ENCODE data around the gene TULP4.
"Not testable (repeated sequence)": the region's sequence is repeated elsewhere in the genome, so short reads cannot be mapped to it uniquely, and the experiment has no call there.

GRCh38 chr6:158297657-158298056 is 14.6 kb upstream of the TULP4 start:
- not testable (repeated sequence) for TF ChIP-seq CTCF (conservative IDR thresholded peaks at IDR 0.05; ENCODE audit: low read depth, low read length); EZH2 (IDR thresholded peaks at IDR 0.05; ENCODE audit: borderline replicate concordance, low read depth, low read length, poor library complexity, severe bottlenecking)

Data from A673 (cell line).